Measurements from ENCODE around the gene NLRX1.
"Not testable (repeated sequence)": the region's sequence is repeated elsewhere in the genome, so short reads cannot be mapped to it uniquely, and the experiment has no call there.

The NLRX1 gene

DNA sequence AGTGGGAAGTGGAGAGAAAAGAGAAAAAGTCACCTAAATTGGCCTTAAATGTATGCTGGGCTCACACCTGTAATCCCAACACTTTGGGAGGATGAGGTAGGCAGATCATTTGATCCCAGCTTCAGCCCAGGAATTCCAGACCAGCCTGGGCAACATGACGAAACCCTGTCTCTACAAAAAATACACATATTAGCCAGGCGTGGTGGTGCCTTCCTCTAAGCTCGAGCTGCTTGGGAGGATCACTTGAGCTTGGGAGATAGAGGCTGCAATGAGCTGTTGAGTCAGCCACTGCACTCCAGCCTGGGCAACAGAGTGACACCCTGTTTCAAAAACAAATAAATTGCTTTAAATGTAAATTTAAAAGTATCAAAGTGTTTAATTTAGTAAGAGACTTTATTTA lies 41.5 kb downstream of the NLRX1 start:
- no peak for DNase-seq

GRCh38 chr11:119218141-119218878 lies 49.8 kb downstream of the NLRX1 start:
- DNase-seq = peak; percentile 96

DNA sequence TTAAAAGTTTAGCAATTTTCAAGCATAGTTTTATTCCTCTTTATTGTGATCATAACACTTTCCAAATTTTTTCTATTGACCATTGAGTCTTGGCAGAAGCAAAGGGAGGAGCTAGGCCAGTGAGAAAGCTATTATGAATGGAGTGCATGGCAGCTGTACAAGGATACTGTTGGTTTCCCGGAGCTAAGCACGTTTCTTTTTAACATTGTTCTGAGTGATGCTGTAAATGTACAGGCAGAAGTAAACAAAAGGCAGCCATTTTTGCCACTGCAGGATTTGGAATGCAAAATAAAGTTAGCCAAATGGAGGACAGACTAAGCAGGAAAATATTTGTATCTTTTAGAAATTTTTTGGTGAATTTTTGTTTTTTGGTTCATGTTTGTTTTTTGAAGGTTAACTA lies 53.8 kb downstream of the NLRX1 start:
- DNase-seq = peak; percentile 52

DNA sequence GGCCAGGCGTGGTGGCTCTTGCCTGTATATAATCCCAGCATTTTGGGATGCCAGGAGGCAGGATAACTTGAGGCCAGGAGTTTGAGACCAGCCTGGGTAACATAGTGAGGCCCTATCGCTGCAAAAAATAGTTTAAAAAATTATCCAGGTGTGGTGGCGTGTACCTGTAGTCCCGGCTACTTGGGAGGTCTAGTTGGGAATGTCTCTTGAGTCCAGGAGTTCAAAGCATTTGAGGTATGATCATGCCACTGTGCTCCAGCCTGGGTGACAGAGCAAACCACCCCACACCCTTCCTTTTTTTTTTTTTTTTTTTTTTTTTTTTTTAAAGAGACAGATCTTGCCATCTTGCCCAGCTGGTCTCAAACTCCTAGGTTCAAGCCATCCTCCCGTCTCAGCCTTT lies 54.4 kb downstream of the NLRX1 start:
- DNase-seq = no peak

GRCh38 chr11:119223856-119224255 lies 55.3 kb downstream of the NLRX1 start:
- peak; percentile 25 for DNase-seq

DNA sequence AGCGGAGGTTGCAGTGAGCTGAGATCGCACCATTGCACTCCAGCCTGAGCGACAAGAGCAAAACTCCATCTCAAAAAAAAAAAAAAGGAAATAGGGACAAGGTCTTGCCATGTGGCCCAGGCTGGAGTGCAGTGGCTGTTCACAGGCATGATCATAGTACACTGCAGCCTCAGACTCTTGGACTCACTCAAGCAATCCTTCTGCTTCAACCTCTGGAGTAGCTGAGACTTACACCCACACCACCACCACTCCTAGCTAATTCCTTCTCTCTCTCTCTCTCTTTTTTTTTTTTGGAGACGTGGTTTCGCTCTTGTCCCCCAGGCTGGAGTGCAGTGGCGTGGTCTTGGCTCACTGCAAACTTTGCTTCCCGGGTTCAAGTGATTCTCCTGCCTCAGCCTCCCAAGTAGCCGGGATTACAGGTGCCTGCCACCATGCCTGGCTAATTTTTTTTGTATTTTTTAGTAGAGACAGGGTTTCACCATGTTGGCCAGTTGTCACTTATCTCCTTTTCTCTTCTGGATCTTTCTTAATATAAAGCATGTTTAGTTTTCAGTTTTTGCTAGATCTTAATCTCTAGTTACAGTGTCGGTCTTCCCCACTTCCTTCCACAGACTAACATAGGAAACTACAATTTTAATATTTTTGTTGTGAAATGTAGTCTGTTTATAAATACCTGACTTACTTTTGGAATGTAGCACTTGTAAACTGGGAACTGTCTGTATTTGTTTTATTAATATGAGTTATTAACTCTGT lies 60.2 kb downstream of the NLRX1 start:
- not testable (repeated sequence) for DNase-seq

GRCh38 chr11:119229288-119229672 lies 60.8 kb downstream of the NLRX1 start:
- DNase-seq = no peak

DNA sequence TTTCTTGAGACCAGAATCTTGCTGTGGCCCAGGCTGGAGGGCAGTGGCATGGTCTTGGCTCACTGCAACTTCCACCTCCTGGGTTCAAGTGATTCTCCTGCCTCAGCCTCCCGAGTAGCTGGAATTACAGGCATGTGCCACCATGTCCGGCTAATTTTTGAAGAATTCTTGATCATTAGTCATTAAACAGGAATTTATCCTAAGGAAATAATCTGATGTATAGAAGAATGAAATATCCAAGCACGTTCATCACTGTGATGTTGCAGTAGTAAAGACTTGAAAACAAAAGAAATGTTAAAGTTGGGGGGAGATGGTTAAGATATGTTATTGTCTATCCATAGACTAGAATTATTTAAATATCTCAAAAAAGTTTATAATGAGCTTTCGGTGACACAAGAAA lies 61.2 kb downstream of the NLRX1 start:
- DNase-seq = peak; percentile 35
